Left ventricle myocardium superior (tissue), 1 donor: ENCODE data around the gene PIK3R2. TPM values are rescaled to one million over a fixed set of nuclear protein-coding genes. Genes with fewer than 3 reads are reported as not detected.
A peak's percentile ranks its signal among the peaks of the same experiment; 100 is the strongest.
"Not testable (repeated sequence)": the region's sequence is repeated elsewhere in the genome, so short reads cannot be mapped to it uniquely, and the experiment has no call there.

Source experiments
- ATAC-seq: fragments of 200-7000 bp; cut with Tn5 transposase; one replicate; pipeline ENCODE4 v1.9.1; 2020; ENCODE audit warnings: mild to moderate bottlenecking, moderate library complexity
- DNase-seq: peaks from one replicate; pipeline ENCODE4 v3.0.0-alpha.2; 2020
- intact Hi-C: fragments of 100-400 bp; cut with micrococcal nuclease; formaldehyde crosslinking; loops from one replicate; pipeline ENCODE4 v1.11.0; 2022
- total RNA-seq: library from RNA; stranded (reverse); fragmentation: NEBNext Ultra II Directional; extraction: Animal tissue kit (Norgen Biotek cat#: 25700); gene quantifications from one replicate; pipeline ENCODE4 v1.2.1, GENCODE V29; 2021
- donor health status: DM: no; HTN: yes; CAD: no; lungs with severe emphysema.

Gene PIK3R2
- total RNA-seq, 1 donor from 2014 or later = 29.6 TPM

DNA sequence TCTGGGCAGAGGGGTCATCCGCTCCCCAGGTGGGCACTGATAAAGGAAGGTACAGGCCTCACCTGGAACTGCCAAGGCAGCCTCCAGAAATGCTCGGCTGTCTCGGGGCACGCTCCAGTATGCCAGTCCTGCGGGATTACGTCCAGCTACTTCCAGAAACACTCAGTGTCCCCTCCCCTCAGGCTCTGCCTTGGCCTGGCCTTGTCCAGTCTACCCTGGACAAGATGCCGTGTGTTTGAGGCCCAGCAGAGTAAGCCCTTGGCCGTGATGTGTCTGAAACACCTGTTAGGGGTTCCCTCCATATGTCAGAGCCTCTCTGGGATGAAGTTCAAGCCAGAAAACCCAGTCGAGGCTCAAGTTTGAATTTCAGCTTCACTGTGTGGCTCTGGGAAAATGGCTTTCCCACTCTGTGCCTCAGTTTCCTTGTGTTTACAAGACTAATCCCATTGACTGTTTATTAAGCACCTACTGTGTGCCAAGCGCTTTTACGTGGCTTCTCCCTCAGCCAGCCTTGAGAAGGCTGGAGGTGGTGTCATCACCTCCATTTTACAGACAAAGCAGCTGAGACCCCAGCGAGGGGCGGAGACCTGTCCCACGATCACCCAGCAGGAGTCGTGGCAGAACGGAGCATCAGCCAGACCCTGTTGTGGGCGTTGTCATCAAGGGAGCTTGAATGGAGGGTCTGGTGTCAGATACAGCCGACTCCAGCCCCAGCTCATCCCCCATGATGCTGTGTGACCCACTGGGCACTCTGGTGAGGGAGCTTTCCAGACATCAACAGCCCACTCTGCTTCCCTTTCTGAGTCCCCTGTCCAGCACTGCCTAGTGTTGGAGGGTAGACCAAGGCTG is 2.0 kb upstream of the PIK3R2 start:
- intact Hi-C loops = no loop called here
- ATAC-seq (no peak), DNase-seq (no peak)

DNA sequence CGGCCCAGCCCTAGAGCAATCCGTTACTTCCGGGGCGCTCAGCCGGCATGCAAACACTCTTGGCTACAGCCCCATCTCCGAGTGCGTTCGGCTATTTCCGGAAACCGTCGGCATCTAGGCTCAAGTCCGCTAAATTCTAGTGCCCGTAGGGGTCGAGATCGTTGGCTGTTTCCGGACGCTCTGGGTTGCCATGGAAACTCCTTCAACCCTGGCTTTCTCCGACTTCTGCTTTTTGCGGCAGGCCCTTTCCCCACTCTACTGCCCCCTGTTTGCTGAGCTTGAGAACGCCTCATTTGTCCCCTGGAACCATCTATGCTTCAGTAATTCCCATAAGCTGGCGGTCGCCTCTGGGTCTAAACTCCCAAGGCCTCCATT is 534 bp upstream of the PIK3R2 start:
- ATAC-seq = peak; percentile 74
- intact Hi-C loops = no loop called here

DNA sequence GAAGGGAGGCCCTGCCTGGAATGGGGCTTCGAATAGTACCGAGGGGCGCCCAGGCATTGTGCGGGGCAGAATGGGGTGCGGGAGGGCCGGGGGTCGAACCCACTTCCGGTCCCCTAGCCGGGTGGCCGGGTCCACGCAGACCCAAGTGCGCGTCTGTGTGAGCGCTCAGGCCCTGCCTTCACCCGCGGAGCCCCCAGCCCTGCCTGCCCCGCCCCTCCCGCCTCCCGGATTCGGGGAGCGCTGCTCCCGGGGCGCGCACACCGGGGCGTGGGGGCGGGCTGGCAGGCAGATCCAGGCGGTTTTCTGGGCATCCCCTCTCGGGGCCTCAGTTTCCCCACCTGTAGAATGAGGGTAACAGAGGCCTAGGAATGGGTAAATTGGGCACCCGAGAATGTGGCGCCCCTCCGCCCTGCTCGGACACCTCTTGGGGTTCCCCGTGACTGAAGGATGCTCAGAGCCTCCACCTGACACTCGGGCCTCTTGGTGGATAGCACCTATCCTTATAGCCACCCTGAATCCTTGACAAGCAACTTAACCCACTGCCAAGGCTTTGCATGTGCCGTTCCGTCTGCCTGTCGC is 682 bp downstream of the PIK3R2 start:
- intact Hi-C loops = no loop called here
- DNase-seq (no peak), ATAC-seq (no peak)

More for the DNA sequence above, 534 bp upstream of the PIK3R2 start:
- peak; percentile 98 for DNase-seq

DNA sequence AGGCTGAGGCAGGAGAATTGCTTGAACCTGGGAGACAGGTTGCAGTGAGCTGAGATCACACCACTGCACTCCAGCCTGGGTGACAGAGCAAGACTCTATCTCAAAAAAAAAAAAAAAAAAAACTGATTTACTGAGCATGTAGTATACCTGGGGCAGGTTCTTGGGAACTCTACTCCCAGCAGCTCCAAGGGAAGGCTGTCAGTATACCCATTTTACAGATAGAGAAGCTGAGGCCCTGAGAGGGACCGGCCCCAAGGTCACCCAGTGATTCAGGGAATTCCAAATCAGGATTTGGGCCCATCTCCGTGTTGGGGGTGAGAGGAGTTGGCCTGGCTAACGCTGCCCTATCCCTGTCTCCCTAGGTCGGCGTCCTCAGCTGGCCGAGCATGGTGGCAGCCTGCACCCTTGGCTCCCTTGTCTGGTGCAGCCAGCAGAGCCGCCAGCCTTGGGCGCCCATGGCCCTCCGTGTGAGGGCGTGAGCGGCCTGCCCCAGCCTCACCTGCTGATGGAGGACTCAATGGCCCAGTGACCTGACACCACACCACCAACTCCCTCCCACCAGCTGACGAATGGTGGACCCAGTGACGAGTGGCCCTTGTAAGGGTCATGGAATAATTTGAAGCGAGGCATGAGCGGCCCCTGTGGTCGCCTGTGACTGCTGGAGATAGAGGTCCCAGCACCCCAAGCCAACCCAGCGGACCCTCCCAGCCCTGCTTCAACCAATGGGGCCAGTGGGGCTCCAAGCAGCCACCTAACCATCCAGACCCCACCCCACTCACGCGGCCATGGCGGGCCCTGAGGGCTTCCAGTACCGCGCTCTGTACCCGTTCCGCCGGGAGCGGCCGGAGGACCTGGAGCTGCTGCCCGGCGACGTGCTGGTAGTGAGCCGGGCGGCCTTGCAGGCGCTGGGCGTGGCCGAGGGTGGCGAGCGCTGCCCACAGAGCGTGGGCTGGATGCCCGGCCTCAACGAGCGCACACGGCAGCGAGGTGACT is 2.4 kb downstream of the PIK3R2 start:
- no peak for DNase-seq
- intact Hi-C loops = no loop called here
- no peak for ATAC-seq

DNA sequence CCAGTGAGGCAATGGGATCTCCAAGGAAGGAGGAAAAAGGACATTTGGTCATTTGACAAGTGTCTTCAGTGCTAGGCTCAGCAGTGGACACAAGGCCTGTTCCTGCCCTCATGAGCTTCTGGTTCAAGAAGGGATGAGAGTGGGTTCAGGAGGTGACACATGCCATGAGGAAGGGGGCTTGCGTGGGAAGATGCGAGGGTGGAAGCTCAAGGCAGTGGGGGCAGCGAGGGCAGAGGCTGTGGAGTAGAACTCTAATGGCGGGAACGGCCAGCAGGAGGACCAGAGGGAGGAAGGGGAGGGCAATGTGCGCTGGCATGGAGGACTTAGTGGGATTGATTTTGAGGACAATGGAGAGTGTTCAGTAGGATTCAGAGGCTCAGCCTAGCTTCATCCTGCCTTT is 3.3 kb downstream of the PIK3R2 start:
- DNase-seq (no peak), ATAC-seq (no peak)
- intact Hi-C loops = no loop called here

DNA sequence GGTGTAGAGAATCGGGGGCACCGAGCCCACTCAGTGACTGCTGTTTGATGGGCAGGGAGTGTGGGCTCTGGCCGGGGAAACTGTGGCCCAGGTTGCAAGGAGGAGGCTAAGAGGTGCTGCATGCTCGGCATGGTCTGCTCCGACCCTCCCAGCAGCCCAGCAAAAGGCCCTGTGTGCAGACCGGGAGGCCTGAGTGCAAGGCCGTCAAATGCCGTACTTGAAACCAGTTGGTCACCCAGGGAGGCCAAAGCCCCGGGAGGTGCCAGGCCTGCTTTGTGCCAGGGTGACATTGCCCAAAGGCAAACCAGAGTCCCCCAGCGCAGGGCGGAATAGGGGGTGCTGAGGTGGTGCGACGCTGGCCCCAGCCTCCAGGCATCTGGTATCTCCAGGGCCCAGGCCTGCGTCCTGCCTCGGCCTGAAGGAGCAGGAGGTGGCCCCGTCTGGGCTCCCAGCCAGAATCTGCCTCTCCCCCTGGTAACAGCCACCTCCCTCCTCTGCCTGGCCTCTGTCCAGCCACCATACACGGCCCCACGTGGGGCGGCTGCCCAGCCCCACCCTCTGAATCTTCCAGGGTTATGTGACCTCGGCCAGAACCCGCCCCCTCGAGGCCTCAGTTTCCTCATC is 4.0 kb downstream of the PIK3R2 start:
- peak; percentile 25 for ATAC-seq
- DNase-seq = peak; percentile 93
- intact Hi-C loops = no loop called here

DNA sequence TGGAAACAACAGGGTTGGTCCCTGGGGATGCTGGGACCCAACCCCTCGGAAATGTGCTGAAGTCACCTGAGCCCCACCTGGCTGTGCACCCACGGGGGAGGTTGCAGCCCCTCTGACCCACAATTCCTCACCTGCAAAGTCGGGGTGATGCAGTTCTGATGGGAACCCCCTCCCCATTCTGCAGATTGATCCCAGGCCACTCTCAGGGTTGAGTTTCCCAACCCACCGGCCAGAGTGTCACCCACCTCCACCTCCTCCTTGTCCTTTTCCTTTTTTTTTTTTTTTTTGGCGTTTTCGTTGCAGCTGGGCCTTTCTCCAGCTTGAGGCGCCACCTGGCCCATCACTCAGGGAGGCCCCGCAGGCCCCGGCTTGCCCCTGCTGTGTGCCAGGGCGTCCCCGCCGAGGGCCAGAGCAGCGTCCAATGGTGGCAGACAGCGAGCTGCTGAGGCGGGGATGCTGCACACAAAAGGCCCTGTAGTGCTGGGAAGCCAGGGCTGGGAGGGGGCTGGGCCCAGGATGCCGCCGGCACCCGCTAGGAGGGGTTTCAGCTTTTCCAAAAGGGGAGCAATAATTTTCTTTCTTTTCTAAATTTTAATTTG is 4.6 kb downstream of the PIK3R2 start:
- DNase-seq = no peak
- intact Hi-C loops = no loop called here
- ATAC-seq = no peak

DNA sequence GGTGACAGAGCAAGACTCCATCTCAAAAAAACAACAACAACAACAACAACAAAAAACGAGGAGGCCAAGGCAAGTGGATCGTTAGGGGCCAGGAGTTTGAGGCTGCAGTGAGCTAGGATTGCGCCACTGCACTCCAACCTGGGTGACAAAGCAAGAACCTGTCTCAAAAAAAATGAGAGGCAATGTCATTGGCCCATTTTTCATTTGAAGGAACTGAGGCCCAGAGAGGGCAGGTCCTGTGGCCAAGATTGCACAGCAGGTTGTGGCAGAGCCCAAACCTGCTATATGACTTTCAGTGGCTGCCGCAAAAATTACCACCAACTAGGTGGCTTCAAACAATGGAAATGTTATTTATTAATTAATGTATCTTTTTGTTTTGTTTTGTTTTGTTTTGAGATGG is 5.5 kb downstream of the PIK3R2 start:
- ATAC-seq = no peak
- intact Hi-C loops = no loop called here
- DNase-seq = no peak

DNA sequence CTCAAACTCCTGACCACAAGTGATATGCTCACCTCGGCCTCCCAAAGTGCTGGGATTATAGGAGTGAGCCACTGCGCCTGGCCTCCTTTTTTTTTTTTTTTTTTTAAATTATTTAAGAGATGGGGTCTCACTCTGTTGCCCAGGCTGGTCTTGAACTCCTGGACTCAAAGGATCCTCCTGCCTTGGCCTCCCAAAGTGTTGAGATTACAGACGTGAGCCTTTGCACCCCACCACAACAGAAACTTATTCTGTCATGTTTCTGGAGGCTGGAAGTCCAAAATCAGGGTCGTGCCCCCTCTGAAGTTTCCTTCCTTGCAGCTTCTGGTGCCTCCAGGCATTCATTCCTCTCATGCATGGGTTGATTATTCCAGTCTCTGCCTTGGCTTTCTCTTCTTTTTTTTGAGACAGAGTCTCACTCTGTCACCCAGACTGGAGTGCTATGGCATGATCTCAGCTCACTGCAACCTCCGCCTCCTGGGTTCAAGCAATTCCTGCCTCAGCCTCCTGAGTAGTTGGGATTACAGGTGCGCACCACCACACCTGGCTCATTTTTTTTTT is 6.2 kb downstream of the PIK3R2 start:
- ATAC-seq, intact Hi-C loops, DNase-seq: not testable (repeated sequence)

DNA sequence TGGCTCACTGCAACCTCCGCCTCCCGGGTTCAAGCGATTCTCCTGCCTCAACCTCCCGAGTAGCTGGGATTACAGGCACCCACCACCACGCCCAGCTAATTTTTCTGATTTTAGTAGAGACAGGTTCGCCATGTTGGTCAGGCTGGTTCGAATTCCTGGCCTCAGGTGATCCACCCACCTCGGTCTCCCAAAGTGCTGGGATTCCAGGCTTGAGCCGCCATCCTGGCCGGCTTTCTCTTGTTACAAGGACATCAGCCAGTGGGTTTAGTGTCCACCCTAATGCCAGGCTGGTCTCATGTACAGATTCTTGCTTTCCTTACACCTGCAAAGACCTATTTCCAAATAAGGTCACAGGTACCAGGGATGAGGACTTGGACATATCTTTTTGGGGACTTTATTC is 6.8 kb downstream of the PIK3R2 start:
- intact Hi-C loops = no loop called here
- no peak for DNase-seq
- no peak for ATAC-seq

DNA sequence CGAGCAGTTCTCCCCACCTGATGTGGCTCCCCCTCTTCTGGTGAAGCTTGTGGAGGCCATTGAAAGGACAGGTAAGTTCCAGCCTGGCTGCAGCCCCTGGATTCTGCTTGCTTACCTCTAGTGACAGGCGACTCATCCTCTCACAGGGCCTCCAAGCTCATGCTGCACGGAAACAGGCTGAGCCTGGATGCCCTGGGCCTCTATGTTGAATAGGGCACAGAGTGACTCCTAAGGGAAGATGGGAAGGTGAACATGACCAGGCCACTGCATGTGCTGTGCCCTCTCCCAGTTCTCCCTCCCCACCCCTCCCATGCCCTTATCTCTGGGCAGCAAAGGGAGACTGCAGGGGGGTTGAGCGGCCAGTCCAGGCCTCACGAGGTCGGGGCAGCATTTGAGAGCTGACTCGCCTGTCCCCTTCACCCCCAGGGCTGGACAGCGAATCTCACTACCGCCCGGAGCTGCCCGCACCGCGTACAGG is 7.6 kb downstream of the PIK3R2 start:
- DNase-seq (peak; percentile 47), ATAC-seq (peak; percentile 54)
- intact Hi-C loops = no loop called here

DNA sequence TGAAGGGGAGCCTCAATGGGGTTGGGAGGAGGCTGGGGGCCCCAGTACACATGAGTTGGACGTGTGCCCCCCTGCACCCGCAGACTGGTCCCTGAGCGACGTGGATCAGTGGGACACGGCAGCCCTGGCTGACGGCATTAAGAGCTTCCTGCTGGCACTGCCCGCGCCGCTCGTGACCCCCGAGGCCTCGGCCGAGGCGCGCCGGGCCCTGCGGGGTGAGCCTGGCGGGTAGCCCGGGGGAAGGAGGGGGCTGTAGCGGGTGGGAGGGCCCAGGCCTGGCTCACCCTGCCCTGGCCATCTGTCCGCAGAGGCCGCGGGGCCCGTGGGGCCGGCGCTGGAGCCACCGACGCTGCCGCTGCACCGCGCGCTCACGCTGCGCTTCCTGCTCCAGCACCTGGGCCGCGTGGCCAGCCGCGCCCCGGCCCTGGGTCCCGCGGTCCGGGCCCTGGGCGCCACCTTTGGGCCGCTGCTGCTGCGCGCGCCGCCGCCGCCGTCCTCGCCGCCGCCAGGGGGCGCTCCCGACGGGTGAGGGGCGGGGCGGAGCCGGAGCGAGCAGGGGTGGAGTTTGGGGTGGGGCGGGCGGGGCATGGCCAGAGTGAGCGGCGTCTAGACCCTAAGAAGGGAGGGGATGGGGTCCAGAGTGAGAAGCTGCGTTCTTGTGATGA is 8.1 kb downstream of the PIK3R2 start:
- ATAC-seq (peak; percentile 74), DNase-seq (peak; percentile 89)
- intact Hi-C loops = no loop called here

DNA sequence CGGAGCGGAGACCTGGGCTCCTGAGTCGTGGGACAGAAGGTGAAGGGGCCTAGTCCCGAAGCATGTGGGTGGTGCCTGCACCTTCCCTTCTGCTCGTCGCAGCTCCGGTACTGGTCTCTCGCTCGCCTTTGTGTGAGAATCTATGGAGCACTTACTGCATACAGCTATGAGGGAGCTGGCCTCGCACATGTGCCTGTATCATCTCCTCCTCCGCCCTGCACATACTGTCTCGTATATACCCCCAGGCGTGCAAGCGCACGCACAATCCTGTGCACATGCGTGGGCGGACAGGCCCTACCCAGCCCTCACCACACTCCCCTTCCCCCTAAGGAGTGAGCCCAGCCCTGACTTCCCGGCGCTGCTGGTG is 8.7 kb downstream of the PIK3R2 start:
- intact Hi-C loops = no loop called here
- no peak for DNase-seq
- ATAC-seq = no peak

DNA sequence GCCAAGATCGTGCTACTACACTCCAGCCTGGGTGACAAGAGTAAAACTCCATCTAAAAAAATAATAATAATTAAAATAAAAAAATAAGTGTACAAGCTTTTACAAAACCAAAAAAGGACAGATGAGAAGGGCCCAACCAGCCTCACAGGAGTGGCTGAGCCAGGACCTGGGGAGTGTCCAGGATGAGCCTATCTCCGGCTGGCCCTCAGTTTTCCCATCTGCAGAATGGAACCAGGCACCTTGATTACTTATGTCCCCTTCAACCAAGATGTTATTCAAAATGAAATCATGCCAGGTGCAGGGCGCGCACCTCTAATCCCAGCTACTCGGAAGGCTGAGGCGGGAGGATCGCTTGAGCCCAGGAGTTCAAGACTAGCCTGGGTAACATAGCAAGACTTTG is 11.1 kb downstream of the PIK3R2 start:
- DNase-seq (no peak), ATAC-seq (no peak)
- intact Hi-C loops = no loop called here

DNA sequence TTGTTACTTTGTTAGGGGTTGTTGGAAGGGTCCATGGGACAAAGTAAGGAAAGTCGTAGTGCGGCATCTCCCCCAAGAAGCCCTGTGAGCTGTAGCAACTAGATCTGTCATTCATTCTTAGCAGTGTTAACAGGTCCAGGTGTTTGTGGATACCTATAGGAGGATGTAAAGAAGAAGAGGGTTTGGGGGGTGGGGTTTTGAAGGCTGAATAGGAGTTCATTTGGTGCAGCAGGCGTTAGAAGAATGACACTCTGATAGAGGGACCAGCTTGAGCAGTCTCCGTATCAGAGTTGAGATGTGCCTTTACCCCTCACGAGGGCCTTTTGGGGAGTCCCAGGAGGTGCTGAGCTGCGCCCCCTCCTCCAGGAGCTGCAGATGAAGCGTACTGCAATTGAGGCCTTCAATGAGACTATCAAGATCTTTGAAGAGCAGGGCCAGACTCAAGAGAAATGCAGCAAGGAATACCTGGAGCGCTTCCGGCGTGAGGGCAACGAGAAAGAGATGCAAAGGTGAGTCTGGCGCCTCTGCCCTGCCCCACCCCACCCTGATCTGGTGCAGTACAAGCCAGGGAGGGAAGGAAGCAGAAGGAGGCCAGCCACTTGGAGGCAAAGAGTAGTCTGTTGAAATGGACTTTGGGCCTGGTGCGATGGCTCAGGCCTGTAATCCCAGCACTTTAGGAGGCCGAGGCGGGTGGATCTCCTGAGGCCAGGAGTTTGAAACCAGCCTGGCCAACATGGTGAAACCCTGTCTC is 13.0 kb downstream of the PIK3R2 start:
- intact Hi-C loops = no loop called here
- ATAC-seq (no peak), DNase-seq (no peak)

DNA sequence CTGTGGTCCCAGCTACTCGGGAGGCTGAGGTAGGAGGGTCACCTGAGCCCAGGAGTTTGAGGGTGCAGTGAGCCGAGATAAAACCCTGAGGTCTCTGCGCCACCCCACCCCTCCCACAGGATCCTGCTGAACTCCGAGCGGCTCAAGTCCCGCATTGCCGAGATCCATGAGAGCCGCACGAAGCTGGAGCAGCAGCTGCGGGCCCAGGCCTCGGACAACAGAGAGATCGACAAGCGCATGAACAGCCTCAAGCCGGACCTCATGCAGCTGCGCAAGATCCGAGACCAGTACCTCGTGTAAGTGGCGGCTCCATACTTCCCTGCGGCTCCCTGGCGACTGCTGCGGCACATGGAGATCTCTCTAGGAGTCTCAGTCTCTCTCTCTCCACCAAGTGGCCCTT is 14.0 kb downstream of the PIK3R2 start:
- DNase-seq (no peak), ATAC-seq (no peak)
- intact Hi-C loops = no loop called here

DNA sequence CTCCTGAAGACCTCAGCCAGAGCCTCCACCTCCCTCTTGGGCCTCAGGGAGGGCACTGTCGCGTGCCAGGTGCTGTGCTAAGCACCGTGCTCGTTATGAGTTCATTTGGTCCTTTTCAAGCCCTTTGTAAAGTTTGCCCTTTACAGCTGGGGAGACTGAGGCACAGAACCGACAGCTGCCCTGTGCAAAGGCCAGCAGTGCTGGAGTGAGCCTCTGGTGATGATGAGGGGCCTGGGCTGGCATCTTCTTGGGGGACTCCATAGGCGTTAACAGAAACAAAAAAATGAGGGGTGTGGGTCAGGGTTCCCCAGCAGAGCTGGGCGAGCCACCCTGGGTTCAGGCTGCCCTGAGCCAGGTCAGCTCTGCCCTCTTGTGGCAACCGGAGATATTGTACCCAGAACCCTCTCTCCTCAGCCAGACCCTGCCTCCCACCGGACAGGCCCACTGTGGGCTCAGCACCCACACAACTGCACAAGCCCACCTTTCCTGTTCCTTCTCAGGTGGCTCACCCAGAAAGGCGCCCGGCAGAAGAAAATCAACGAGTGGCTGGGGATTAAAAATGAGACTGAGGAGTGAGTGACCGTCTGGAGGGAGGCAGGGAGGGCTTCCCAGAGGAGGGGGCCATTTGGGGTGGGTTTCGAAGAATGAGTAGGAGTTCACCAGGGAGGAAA is 15.1 kb downstream of the PIK3R2 start:
- DNase-seq (peak; percentile 53), ATAC-seq (peak; percentile 46)
- intact Hi-C loops = no loop called here
